ELF-1 (cell line): Measurements from ENCODE around the gene PKLR.

Experiments used
- DNase-seq: peaks from one replicate; pipeline ENCODE4 v3.0.0-alpha.2; 2016; ENCODE audit warnings: low read depth, low spot score

Gene PKLR

DNA sequence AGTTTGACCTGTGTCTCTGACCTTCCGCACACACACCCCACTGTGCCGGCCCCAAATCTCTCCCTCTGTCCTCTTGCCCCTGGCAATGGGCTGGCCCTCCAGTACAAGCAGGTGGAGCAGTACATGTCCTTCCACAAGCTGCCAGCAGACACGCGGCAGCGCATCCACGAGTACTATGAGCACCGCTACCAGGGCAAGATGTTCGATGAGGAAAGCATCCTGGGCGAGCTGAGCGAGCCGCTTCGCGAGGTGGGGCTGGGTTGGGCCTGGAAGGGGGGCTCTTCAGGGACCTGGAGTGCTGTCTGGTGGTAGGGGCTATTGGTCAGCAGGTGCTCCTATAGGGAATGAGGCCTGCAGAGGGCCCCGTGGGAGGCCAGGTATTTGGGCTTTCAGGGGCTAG is 16.2 kb downstream of the PKLR start:
- DNase-seq: no peak

DNA sequence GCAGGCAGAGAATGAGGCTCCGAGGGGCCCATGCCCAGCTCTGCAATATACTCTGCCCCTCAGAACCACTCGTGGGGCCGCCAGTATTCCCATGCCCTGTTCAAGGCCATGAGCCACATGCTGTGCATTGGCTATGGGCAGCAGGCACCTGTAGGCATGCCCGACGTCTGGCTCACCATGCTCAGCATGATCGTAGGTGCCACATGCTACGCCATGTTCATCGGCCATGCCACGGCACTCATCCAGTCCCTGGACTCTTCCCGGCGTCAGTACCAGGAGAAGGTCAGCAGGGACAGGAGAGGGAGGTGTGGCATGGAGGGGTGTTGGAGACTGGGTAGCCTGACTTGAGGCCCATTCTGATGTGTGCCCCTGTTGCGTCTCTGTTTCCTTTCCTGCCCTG is 16.8 kb downstream of the PKLR start:
- no peak for DNase-seq

DNA sequence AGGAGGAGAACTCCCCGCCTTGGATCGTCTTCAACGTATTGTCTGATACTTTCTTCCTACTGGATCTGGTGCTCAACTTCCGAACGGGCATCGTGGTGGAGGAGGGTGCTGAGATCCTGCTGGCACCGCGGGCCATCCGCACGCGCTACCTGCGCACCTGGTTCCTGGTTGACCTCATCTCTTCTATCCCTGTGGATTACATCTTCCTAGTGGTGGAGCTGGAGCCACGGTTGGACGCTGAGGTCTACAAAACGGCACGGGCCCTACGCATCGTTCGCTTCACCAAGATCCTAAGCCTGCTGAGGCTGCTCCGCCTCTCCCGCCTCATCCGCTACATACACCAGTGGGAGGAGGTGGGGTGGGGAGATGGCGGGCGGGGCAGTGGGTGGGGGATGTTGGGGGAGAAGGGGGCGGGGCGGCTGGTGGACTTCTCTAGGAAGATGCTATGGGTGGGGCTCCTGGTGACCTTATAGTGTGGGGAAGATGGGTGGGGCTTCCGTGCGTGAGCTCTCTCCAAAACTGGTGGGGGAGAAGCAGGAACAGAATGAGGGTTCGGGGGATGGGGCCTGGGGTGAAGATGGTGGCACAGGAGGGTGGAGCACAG is 18.6 kb downstream of the PKLR start:
- no peak for DNase-seq

DNA sequence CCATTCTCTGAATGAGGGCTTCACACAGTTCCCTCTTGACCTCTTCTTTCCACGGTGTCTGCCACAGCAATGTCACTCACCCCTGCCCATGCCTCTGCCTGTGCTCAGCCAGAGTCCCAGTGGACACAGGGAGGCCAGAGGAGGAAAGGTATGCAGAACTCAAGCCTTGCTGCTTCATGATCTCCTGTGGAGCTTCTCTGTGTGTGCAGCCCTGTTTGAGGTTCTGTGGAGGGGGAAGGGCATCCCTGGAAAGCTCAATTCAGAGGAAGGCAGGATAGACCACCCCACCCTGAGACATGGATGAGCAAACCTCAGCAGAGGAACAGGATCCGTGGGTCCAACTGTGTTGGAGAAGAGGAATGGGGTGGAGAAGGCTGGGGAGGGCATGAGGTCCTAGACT is 22.0 kb downstream of the PKLR start:
- no peak for DNase-seq

DNA sequence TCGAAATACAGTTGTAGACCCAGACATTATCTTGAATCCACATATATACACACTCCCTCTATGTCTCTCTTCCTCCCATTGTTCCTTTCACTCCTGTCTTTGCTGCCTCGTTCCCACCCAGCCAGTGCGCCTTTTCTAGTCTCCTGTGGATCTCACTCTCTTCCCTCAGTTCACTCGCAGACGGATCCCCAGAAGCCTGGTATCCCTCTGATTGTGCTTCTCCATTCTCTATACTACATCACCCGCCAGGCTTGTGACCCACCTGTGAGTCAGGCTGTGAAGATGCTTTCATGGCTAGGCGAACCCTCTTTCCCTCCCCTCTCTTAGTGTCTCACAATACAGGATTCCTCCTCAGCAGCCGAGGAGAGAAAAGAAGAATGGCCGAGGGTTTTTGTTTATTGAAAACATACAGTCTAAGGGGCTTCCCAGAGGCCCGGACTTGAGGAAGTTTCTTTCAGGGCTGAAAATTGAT is 22.5 kb downstream of the PKLR start:
- DNase-seq: no peak

DNA sequence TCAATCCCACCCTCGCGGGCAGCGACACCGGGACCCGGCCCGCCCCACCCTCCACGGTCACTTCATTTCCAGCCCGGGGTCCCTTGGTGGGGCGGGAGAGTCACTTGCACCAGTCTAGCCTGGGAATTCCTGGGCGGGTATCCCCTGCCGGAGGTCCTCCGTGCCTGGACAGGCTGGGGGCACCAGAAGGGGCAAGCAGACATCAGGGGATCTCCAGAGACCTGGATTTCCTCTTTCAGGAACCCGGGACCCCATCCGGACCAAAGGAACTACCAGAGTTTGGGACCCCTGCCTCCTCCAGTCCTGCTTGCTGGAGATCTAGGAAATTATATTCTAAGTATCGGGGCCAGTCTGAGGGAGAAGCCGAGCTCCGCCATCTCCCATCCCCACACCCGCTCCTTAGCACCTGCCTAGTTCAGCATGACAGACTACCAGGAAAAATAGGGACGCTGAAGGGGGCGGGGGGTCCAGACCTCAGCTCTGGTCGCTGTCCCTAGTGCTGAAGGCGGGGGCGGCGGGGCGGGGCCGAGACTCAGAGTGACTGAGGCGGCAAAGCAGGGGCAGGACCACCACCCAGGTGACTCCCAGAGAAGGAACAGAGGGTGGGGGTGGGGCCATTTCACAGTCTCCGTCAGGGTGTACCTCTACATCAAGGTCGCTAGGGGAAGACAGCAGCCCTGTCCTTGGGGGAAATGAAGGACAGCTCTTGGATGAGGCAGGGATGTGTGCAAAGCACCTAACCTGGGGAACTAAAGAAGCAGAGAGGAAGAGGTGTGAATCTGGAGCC is 23.1 kb downstream of the PKLR start:
- DNase-seq: peak; percentile 95

DNA sequence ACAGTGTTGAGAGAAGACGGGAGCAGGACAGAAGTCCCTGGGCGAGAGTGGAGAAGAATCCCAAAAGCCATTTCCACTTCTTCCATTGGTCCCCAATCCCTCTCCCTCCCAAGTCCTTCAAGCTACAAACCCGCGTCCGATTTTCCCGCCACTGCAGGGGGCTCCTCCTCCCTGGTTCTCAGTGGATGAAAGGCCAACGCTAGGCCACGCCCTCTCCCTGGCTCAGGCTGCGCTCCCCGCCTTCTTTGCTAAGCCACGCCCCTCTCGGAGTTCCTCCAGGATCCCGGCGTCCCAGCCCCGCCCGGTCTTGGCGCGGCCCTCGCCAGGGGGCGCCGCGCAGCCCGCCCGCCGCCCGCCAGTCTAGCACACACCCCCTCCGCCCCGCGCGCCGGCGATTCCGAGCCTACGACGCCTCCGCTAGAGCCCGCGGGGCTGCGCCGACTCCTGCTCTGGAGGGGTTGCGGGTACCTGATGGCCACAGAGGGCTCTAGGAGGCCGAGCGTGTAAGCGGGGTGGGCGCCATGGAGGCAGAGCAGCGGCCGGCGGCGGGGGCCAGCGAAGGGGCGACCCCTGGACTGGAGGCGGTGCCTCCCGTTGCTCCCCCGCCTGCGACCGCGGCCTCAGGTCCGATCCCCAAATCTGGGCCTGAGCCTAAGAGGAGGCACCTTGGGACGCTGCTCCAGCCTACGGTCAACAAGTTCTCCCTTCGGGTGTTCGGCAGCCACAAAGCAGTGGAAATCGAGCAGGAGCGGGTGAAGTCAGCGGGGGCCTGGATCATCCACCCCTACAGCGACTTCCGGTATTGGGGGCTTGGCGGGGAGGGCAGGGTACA is 24.0 kb downstream of the PKLR start, which contains the start of gene HCN3:
Gene HCN3, plus strand, starts transcription at position 394 of the 832 bp plus-strand sequence. Its CDS starts 128 bp downstream, at position 522.
- DNase-seq: peak; percentile 98

DNA sequence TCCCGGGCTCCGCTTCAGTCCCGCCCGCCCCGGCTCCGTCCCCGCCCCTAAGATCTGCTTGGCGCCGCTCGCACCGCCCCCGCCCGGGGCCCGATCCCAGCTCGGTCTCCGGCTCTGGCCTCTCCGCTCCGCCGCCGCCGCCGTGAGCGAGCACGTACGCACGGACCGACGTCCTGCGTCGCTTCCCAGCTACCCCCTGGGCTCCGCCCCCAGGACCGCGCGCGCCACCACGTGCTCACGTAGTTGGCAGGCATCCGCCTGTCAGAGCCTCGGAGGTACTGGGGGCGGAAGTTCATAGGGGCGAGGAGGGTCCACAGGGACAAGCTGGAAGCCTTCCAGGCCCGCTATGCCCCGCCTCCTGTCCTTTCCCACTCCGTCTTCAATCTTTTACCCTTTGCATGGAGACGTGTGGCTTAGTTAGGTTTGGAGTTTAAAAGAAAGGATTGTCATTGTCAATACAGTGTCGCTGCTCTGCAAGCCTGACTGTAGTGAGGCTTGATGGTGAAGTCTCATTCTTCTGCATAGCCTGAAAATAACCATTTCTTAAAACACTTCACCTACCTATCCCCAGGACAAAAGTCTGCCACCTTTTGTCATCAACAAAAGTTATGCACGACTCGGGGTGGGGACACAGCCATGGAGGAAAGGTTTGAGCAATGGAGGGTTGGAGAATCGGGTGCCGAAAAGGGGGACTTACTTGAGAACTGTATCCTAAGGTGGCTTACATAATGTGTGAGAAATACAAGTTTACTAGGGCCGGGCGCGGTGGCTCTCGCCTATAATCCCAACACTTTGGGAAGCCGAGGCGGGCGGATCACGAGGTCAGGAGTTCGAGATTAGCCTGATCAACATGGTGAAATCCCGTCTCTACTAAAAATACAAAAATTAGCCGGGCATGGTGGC is 27.6 kb downstream of the PKLR start, which contains the start of gene CLK2:
Gene CLK2, minus strand, starts transcription at position 162 of the 903 bp plus-strand sequence. CDS start 2,527 bp downstream, outside the sequence.
- DNase-seq: peak; percentile 98

DNA sequence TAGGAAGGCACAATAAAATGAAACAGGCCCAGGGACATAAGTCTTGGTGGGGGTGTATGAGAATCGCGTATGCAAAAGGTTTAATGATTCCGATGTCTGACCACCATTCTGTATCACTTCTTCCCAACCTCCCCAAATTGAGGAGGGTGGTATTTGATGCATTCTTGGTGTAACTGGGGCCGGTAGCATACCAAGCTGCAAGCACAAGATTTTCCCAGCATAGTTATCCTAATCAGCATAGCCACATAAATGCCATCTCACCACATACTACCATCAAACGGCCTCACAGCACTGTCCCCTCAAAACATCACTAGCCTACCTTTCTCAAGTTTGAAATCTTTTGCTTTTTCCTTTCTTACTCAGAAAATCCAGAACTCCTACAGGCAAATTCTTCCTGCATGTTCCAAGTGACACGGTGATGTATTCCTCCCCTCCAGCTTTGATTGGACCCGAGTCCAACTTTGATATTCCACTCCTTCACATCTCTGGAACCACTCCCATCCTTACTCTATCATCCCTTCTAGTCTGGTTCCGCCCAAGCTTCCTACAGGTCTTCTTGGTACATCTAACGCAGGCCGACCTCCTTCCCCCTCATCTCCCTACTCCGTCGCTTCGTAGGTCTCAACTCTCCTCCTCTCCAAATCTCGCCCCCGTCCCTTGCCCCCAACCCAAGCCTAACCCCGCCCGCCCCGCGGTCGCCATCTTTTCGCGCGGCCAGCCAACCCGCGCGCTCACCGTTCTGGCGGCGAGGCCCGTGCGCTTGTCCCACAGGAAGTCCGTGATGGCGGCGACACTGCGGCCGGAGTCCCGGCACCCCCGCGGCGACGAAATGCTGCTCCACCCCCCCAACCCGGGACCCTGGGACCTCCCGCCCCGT is 28.5 kb downstream of the PKLR start:
- DNase-seq: no peak

DNA sequence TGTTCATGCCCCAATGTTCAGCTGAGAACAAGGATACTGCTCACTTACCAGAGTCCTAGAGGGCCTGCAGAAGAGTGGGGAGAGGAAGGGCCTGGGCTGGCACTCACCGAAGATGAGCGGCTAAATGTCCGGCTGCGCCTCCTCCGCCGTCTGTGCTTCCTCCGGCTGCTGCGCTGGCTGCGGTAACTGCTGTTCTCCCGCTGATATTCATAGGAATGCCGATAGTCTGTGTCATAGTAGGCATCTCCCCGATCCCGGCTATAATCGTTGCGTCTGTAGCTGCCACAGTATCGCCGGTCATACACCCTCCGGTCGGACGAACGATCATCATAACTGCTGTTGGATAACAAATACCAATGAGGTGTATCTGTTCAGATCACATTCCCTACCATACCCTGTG is 31.9 kb downstream of the PKLR start:
- DNase-seq: no peak

DNA sequence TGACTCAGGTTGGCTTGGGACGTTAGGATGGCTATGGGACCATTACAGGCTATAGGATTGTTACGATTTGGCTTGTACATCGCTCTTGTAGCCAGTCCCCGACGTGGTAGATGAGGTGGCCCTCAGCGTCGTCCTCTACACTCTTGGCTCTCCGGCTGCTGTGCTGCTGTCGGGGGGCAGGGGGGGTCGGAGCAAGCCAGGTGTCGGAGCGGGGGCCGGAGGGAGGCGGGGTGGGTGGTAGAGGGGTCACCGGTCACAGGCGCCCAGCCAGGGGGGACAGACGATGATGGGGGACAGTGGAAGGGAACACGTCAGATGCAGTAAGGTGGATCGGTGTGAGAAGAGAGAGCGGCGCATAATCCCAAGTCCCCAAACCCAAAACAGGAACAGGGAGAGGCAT is 32.6 kb downstream of the PKLR start:
- DNase-seq: no peak

DNA sequence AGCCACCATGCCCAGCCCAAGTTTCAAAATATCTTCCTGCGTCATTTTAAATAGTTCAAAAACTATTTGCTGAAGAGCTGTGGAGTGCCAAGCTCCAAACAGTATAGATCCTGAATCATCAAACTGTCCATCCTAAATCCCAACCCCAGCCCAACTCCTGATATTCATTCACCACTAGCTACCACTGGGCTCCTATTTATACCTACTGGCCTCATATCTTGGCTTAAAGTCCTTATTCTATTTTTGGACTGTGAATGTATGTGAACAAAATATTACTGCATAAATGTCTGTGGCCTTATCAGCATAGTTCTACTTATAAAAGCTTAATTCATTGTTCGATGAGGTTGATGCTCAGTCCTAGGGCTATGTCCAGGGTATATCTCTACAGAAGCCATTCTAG is 33.9 kb downstream of the PKLR start:
- DNase-seq: no peak

DNA sequence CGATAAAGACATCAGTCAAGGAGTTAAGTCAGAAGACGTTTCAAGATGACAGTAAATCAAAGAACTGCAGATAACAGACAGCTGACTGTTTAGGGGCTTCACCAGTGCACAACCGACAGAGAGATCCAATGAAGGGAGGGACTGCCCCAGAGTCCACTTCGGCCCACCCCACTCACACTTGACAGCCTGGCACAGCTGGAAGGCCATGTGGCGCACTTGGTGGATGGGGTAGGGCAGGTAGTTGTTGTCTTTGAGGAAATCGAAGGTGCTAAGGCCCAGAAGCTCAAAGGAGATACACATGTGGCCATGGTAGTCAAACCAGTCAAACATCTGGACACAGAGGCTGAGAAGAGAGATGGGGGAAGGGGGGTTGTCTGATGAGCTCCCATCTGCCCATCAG is 34.7 kb downstream of the PKLR start:
- DNase-seq: no peak

DNA sequence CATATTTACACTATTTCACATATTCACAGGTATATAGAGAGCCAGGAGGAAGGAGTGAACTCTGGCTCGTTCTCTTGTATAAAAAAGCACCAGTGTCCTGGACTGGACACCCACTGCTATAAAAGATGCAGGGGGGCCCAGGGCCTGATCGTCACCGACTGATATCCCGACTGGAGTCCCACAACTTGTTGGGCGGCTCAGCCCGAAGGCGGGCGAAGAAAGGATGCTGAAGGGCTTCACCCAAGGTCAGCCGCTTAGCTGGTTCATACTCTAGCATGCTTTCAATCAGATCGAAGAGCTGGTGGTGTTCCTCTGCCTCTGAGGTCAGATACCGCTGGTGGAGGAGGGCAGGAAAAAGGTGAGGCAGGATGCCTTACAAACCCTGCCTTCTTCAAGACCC is 38.2 kb downstream of the PKLR start:
- DNase-seq: no peak

DNA sequence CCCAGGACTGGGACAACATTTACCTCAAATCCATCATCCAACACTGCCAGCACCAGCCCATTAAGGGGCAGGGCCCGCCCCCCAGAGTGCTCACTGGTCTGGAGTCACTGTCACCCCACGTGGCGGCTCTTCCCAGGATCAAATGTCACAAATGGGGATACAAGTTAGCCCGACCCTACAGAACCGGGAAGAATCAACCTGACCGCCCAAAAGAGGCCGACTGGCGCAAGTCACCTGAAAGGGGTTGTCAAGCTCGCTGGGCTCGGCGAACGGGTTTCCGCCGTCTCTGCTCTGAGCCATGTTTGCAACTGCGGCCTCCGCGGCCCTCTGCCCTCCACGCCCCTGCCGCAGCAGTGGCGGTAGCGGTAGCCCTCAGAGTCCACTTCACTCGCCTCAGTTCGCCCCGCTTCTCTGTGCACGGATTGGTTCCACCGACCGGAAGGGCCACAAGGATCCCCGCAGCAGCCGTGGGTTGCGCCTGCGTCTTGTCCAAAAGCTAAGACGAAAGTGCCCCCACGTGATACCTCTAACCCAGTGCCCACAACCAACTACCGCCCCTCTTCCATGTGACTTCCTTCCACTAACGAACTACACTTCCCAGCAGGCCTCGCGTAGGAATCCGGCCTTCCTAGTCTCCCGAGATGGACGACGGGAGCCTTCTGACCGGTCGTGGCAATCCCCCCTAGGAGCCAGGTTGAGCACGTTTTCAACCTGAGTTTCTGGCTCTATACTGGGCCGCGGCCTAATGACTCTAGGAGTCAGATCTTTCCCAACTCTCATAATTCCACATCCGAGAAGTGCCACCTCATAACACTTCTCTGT is 39.2 kb downstream of the PKLR start, which contains the start of gene SCAMP3:
Gene SCAMP3, minus strand, starts transcription at position 509 of the 822 bp plus-strand sequence. Its CDS starts 209 bp downstream, at position 300.
- DNase-seq: peak; percentile 99

DNA sequence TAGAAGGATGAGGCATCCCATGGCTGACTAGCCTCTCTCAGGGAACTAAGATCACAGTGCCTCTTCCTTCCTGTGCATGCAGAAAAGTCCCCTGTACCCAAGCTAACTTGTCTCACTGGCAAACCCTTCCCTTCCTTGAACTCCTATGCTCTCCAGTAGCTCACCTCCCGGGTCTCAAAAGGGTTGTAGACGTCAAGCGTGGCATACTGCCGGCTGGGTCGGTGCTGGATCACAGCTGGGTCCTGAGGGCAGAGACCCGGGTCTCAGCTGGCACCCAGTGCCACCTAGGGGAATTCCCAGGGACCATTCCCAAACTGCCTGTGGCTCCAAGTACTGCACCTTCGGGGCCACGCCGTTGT is 39.8 kb downstream of the PKLR start:
- DNase-seq: no peak

DNA sequence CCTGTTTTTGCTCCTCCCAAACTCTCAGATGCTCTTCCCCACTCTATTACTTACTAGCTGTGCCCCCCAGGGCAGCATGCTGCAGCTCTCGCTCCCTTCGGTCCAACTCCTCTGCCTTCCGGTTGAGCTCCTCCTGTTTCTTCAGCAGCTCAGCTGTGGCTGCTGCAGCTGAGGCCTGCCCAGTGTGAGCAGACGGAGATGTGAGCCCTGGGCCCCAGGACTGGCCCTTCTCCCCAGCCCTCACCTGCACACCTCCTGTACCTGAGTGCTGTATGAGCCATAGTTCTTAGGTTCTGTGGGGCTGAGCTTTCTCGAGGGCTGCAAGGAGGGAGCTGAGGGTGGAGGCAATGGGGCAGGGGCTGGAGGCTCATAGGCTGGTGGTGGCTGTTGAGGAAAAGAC is 41.0 kb downstream of the PKLR start:
- no peak for DNase-seq

DNA sequence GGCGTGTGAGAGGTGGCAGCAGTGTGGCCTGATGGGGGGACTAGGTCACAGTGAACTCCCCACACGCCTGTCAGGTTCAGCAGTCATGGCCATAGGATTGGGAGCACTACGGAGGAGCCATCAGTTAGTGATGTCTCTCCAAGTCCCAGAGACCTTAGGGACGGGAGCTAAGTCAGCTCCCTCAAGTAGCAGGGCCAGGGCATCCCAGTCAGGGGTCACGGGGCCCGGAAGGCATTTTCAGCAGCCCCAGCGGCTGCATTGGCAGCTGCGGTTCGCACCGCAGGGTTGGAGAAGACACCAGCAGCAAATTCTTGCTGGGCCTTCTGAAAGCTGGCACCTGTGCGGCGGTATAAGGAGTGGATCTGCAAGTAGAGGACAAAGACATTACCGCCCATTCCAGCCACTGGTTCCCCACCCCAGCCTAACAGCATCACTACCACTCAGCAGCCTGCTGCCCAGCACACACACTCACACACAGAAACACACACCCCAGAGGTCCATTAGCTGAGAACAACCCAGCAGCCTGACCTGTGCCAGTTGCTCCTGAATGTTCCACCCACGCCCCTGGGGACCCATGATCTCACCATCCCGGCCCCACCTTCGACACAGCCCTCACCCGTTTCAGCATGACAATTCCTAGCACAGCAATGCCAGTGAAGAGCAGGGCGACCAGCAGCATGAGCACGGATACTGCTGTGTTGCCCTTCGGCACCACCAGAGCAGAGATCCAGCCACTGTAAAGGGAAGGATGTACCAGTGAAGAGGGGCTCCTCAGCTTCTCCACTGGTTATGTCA is 45.0 kb downstream of the PKLR start:
- DNase-seq: no peak
